GM18526 (cell line): Measurements from ENCODE around the gene BRAT1.
A peak's percentile ranks its signal among the peaks of the same experiment; 100 is the strongest.

Experiments
- POLR2A ChIP-seq: IDR thresholded peaks from 3 replicates; pipeline ENCODE4 v1.6.1; 2011; ENCODE audit not compliant: insufficient read length; ENCODE audit errors: extremely low read depth

Gene BRAT1

DNA sequence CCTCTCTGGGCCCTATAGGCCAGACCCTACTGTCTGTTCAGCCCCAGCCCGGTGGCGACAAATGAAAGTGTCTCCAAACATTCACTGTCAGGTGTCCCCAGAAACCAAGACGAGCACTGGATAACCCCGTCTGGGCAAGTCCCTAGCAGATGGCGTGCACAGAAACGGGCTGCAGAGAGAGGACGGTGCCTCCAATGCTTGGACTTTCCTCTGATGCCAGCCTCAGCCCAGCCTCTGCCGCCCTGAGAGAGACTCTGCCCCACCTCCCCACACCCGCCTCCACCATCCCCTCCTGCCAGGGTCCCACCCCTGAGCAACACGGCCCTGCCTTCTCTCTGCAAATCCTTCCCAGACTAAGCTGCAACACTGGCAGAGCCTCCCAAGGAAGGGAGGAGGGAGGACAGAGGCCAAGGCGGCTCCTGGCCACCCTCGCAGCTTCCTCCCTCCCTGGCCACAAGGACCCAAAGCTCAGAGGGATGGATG is 43.1 kb downstream of the BRAT1 start:
- TF ChIP-seq POLR2A: no peak

DNA sequence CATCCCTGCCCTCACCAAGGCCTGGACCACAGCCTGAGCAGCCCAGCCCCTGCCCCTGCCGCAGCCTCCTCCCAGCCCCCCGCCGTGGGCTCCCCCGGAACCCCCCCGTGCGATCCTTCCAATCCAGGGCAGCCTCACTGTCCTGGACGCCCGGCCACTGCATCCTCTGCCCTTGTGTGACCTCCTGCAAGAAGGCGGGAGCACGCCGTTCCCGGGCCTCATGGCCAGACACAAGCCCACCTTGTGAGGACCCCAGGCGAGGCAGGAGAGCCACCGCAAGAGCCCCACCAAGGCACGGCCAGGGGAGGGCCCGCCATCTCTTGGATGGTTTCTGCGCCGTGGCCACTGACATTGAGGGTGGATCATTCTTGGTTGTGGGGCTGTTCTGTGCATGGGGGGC is 43.6 kb downstream of the BRAT1 start:
- TF ChIP-seq POLR2A: no peak

- TF ChIP-seq POLR2A: peak; percentile 10
Measured at GRCh38 chr7:2510909-2511768, 44.2 kb downstream of the BRAT1 start.

DNA sequence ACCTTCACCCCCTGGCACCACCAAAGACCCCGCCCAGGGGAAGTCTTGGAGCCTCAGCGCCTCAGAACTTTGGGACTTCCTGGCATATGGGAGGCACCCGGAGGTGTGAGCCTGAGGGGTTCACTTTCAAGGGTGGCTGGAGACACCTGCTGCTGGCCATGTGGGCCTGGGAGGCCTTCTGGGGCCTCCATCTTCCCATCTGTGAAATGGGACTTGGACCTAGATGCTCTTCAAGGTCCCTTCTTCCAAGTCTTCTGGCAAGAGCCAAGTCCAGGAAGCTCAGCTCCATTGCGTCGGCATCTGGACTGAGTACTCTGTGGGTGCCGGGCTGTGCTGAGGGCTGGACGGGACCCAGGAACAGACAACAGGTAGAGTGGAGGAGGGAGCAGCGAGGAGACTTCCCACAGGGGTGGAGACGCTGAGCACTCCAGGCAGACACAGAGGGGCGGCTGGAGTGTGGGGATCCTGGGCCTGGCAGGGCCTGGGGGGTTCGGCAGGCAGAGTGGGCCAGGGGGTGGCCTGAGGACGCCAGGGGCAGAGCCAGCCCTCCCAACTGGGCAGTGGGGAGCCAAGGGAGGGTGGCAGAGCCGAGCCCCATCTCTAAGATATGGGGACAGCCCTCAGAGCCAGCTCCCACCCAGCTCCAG is 45.1 kb downstream of the BRAT1 start:
- no peak for TF ChIP-seq POLR2A

GRCh38 chr7:2509298-2509906 is 45.9 kb downstream of the BRAT1 start:
- no peak for TF ChIP-seq POLR2A

DNA sequence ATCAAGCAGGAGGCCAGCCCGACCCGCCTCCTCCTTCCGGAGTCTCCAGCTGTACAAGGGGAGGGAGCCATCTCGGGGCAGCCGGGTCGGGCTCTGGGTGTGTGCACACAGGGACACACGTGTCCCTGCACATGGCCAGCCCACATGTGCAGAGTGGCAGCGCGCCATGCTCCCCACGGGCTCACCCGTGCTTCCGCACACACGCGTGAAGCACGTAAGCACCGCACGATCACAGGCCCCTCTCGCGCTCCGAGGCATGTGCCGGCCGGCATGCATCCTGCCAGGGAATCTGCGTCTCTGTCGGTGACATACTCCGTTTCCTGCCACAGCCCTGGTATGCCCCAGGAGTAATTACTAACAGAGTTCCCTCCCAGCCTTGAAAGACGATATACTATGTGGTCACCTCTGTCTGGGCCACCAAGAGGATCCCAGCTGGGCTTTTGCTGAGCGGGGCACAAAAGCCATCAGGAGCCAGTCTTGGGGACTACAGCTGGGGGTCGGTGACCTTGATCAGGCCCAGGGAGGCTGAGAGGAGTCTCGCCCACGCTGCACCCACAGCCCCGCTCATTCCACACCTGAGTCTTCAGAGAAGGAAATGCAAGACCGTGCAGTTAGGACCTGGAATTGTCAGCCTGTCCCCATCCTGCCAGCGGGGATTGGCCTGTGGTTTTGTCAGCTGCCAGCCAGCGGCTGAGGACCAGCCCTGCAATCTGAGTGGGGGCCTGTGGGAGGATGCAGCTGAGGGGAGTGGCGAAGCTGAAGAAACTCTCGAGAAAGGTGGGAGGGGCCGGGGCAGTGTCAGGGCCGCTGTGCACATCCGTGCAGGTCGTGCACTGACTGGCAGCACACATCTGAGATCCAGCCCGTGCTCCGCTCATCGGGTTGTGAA is 46.8 kb downstream of the BRAT1 start:
- peak; percentile 31 for TF ChIP-seq POLR2A

DNA sequence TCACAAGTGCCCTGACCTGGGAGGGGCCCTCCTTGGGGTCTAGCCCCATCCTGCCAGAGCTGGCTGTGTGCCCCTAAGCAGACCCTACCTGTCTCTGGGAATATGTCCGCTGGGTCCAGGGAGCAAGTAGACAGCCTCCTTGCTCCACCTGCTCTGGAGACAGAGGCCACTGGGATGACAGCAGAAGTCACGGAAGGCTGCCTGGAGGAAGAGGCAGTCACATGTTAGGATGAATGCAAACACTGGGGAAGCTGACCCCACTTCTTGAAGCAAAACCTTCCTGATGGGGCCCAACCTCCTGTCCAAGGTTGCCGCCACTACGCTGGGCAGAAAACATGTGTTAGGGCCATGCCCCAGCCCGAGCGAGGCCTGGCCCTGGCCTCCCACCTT is 47.4 kb downstream of the BRAT1 start:
- TF ChIP-seq POLR2A: no peak

DNA sequence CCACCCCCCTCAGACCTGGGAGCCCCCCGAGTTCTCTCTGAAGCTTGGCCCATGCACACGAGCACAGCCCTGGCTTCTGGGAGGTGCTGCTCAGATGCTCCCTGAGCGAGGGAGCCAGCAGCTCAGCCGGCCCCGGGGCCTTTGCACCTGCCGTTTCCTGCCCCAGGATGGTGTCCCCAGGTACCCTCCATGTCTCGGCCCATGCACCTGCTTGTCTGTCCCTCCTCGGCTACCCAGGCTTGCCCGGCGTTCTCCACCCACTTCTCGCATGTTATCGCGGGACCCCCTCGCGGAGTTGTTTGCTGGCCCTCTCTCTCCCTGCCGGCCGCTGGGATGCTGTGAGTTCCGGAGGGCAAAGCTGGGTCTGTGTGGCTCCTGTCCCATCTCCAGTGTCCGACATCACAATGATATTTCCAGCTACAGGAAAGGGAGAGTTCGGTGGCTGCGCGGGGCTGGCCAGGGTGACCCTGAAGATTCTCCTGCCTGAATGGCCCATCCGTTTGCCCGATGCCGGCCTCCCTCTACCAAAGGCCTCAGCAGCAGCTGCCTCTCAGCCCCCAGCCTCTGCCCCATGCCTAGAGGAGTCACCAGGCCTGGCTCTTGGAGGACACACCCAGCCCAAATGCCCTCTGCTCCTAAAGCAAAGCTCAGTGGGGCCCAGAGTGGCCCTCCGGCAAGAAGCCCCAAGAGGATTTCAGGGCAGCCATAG is 48.0 kb downstream of the BRAT1 start:
- no peak for TF ChIP-seq POLR2A

GRCh38 chr7:2505401-2505800 is 49.9 kb downstream of the BRAT1 start:
- no peak for TF ChIP-seq POLR2A

- no peak for TF ChIP-seq POLR2A
Measured at GRCh38 chr7:2504889-2505375, 50.4 kb downstream of the BRAT1 start.

DNA sequence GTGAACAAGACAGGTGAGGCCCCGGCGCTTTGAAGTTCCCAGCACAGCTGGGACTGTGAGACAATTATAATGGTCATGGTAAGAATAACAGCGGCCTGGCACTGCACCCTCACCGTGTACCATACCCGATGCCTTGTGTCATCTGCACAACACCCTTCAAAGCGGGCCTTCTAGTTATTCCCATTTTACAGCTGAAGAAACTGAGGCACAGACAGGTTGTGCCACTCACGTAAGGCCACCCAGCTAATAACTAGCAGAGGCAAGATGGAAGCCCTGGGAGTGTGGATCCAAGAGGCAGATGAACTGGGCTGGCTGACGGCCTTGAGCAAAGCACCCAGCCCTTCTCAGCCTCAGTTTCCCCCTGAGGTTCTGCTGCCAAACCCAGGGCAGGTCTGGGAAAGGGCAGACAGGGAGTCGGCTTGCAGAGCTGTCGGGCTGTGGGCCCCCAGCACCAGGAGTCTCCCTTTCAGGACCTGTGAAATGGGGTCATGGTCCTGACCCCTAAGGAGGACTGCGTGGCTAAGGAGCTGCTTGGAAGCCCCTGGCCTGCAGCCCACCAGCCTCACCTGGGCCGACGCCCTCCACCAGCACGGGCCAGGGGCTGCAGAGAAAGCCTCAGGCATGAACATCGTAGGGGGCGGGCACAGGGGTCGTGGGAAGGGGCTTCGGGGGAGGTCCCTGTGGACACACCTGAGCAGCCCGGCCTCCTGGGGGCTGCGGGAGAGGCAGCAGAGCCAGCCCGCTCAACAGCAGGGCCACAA is 51.0 kb downstream of the BRAT1 start:
- no peak for TF ChIP-seq POLR2A

DNA sequence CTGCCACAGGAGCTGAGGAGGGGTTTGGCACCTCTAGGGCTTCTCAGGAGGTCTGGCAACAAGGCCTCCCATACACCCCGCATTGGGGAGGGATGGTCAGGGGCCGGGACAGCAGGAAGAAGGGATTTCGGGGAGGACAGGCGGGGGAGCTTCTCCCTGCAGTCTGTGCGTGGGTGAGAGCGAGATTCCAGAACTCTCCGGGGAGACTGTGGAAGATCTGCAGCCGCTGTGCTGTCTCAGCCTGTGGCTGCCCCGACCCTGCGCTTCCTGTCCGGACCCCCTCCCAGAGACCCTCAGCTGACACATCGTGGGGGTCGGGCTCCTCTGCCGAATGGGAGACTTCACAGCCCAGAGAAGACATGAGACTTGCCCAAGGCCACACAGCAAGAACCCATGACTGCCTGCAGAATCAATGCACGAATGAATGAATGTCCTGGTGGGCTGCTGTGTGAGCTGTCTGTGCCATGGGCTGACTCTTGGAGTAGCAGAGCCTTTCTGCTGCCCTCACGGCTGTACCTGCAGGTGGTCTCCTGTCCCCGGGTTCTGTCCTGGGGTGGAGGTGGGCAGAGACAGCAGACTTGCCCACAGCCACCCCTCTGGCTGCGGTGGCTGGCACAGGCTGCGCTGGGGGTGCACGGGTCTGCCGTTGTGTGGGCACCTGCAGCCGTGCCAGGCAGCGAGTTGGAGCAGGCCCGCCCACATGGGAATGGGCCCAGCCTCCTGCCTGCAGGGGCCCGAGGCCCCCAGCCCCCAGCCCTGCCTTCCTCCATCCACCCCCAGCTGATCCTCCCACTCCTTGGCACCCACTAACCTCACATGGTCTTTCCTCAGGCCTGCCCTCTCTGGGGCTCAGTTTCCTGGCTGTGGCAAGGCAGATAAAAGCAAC is 52.0 kb downstream of the BRAT1 start:
- no peak for TF ChIP-seq POLR2A

DNA sequence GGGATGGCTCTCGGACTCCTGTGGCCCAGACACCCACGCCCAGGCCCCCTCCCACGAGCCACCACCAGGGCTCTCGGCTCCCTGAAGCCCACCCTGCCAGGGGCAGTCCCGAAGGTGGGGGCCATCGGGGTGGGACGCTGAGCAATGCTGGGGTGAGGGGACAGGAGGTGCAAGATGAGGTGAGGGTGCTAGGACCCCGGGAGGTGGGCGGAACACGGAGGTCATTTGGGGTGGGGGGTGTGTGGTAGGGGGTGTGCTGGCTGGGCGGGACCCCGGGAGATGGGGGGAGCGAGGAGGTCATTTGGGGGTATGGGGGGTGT is 52.7 kb downstream of the BRAT1 start:
- TF ChIP-seq POLR2A: no peak
